Natural killer cell (primary cell): ENCODE results near the gene ZDHHC14. TPM values are rescaled to one million over a fixed set of nuclear protein-coding genes. Genes with fewer than 3 reads are reported as not detected.

Source experiments
- ATAC-seq, 3 donors: fragments of 150-1000 bp in 2 of 3; fragments of 200-7000 bp in 1 of 3; cut with Tn5 transposase; 1 replicate in 1 of 3; 2 replicates in 2 of 3; pipeline ENCODE4 v1.10.0; 2021; ENCODE audit warnings: mild to moderate bottlenecking in 2 of 3, moderate library complexity in 2 of 3
- DNase-seq, 2 donors: peaks; one replicate each; pipeline versions ENCODE4 v3.0.0 to v3.0.0-alpha.2; 2013 to 2021; ENCODE audit warnings: mixed read lengths in 1 of 2
- H3K27ac ChIP-seq: one replicate; pipeline ENCODE4 v1.5.1; 2013; ENCODE audit warnings: mild to moderate bottlenecking, low read length
- H3K27me3 ChIP-seq: one replicate; pipeline ENCODE4 v1.6.1; 2013; ENCODE audit warnings: low read length; ENCODE audit not compliant: control insufficient read depth, insufficient read depth
- H3K36me3 ChIP-seq: one replicate; pipeline ENCODE4 v1.6.1; 2013; ENCODE audit warnings: low read length; ENCODE audit not compliant: control insufficient read depth, insufficient read depth
- H3K4me1 ChIP-seq: one replicate; pipeline ENCODE4 v1.6.1; 2013; ENCODE audit warnings: low read length; ENCODE audit not compliant: control insufficient read depth, insufficient read depth
- H3K4me3 ChIP-seq: one replicate; pipeline ENCODE4 v1.5.1; 2013; ENCODE audit warnings: low read length
- H3K9me3 ChIP-seq: one replicate; pipeline ENCODE4 v1.6.1; 2013; ENCODE audit warnings: low read length; ENCODE audit not compliant: control insufficient read depth, insufficient read depth
- H3K27ac Mint-ChIP-seq, 2 donors: one replicate each; pipeline ENCODE4 v1.8.0; 2022; ENCODE audit warnings: mild to moderate bottlenecking in 2 of 2, mixed read lengths in 2 of 2, moderate library complexity in 1 of 2
- H3K27me3 Mint-ChIP-seq, 2 donors: one replicate each; pipeline ENCODE4 v1.8.0; 2022; ENCODE audit warnings: low read depth in 2 of 2, mixed read lengths in 2 of 2
- H3K36me3 Mint-ChIP-seq: one replicate; pipeline ENCODE4 v1.8.0; 2022; ENCODE audit warnings: mixed read lengths
- H3K4me1 Mint-ChIP-seq, 2 donors: one replicate each; pipeline ENCODE4 v1.8.0; 2022; ENCODE audit warnings: mixed read lengths in 2 of 2
- H3K4me3 Mint-ChIP-seq: one replicate; pipeline ENCODE4 v1.8.0; 2022; ENCODE audit warnings: mild to moderate bottlenecking, moderate library complexity, mixed read lengths
- H3K9me3 Mint-ChIP-seq, 2 donors: one replicate each; pipeline ENCODE4 v1.8.0; 2022; ENCODE audit warnings: mixed read lengths in 2 of 2
- WGBS: methylation state at CpG from one replicate; pipeline ENCODE4 v1.1.7; 2013; ENCODE audit warnings: missing lambda C conversion rate; ENCODE audit not compliant: insufficient coverage; 5-methylcytosine and 5-hydroxymethylcytosine counted together
- intact Hi-C: fragments of 100-400 bp; cut with micrococcal nuclease; formaldehyde crosslinking; loops from one replicate; pipeline ENCODE4 v1.14.2; 2022
- total RNA-seq, 4 donors: library from RNA; stranded (reverse); fragments of 120-200 nt in 1 of 4; gene quantifications; one replicate each; pipeline versions ENCODE4 v1.2.3 to v1.2.4, GENCODE V29; 2013 to 2022
- TF ChIP-seq, protein P1 (sequence below): fragments of 200-600 bp; IDR thresholded peaks from one replicate; pipeline ENCODE4 v1.8.0; 2022; ENCODE audit warnings: antibody characterized with exemption

The ZDHHC14 gene
- total RNA-seq, 3 donors from 2014 or later (not counting 1 experiment from before 2014, with no cell fraction given): 6.7 to 11.3 (median 10.6) TPM

DNA sequence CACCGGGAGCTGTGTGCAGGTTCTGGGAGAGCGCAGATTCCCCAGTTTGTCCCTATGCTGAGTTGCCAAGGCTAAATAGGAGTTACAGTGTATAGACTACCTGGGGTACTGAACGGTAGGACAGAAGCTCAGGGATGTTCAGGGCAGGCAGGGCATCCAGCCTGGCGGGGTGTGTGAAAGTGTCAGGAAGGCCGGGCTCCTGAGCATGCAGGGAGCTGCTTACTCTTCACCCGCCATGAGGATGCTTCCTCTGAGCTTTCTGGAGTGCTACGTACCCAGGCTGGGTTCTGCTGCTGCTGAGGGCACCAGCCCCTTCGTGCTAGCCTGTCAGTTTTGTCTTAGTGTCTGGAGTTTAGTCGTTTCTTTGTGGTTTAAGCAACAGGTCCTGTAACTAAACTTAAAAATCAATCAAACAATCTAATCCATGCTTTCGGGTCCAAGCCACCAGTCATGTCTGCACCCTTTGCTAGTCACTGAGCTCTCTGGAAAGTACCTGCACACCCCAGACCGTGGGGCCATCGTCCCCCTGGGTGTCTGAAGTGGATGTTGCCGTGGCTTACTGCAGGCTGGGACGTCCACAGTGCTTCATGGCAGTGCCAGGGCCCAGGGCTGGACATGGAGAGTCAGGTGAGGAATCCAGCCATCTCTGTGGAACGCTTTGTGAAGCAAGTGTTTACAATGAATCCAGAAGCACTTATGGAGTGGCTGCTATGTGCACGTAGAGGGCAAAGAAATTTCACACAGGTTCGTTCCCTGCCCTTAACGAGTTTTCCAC lies 221.7 kb downstream of the ZDHHC14 start:
- TF ChIP-seq, protein P1, sequence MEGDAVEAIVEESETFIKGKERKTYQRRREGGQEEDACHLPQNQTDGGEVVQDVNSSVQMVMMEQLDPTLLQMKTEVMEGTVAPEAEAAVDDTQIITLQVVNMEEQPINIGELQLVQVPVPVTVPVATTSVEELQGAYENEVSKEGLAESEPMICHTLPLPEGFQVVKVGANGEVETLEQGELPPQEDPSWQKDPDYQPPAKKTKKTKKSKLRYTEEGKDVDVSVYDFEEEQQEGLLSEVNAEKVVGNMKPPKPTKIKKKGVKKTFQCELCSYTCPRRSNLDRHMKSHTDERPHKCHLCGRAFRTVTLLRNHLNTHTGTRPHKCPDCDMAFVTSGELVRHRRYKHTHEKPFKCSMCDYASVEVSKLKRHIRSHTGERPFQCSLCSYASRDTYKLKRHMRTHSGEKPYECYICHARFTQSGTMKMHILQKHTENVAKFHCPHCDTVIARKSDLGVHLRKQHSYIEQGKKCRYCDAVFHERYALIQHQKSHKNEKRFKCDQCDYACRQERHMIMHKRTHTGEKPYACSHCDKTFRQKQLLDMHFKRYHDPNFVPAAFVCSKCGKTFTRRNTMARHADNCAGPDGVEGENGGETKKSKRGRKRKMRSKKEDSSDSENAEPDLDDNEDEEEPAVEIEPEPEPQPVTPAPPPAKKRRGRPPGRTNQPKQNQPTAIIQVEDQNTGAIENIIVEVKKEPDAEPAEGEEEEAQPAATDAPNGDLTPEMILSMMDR: no peak
- Histone ChIP-seq H3K9me3 (no peaks in the 10 kb centered on the region), H3K36me3 (no peaks in the 10 kb centered on the region), H3K4me3 (no peak overlapping the region), H3K4me1 (peaks cover 4% of the 10 kb centered on the region), H3K27ac (no peak overlapping the region), H3K27me3 (no peaks in the 10 kb centered on the region)
- no peak overlapping the region for H3K4me3 Mint-ChIP-seq
- H3K4me1 Mint-ChIP-seq: peaks cover 8 to 10% of the 10 kb centered on the region in 2 donors
- no peaks in the 10 kb centered on the region for H3K27me3 Mint-ChIP-seq
- no peaks in the 10 kb centered on the region for H3K9me3 Mint-ChIP-seq
- H3K36me3 Mint-ChIP-seq: no peaks in the 10 kb centered on the region
- no peak overlapping the region for H3K27ac Mint-ChIP-seq
- ATAC-seq (no peak), DNase-seq (no peak)
- intact Hi-C loops: no loop called here
- WGBS: 96% methylated on average over 17 of the region's 18 CpGs

DNA sequence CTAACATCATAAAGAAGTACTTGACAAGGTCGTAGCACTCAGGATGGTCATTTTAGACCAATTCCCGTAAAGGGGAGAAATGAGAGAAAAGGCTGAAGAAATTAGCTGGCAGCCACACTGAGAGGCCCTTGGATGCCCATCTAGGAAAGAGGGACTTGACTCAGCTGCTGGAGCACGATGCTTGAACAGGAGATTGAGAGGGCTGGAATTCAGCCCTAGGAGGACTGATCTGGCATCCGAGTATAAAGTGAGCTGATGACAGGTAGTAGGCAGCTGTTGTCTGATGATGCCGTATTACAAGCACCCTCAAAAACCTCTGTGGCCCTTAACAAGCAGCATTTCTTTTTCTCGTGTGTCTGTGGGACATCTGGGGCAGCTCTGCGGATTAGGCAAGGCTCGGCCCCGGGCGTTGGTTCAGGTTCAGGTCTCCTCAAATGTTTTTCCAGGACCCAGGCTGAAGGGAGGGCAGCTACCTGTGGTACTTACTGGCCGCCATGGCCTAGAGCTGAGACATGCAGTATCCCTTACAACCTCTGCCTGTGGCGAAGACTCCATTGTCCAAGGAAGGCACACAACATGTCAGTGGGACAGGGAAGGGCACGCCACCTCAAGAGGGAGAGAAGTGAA lies 222.4 kb downstream of the ZDHHC14 start:
- H3K27ac Mint-ChIP-seq: no peak overlapping the region
- Histone ChIP-seq H3K27me3 (no peaks in the 10 kb centered on the region), H3K4me1 (peaks cover 6% of the 10 kb centered on the region), H3K9me3 (no peaks in the 10 kb centered on the region), H3K4me3 (no peak overlapping the region), H3K27ac (no peak overlapping the region), H3K36me3 (no peaks in the 10 kb centered on the region)
- no peak for DNase-seq
- 94% methylated on average over 13 of the region's 13 CpGs for WGBS
- no peaks in the 10 kb centered on the region for H3K27me3 Mint-ChIP-seq
- no peak overlapping the region for H3K4me3 Mint-ChIP-seq
- intact Hi-C loops: no loop called here
- no peaks in the 10 kb centered on the region for H3K36me3 Mint-ChIP-seq
- H3K9me3 Mint-ChIP-seq: no peaks in the 10 kb centered on the region
- TF ChIP-seq, protein P1: no peak
- H3K4me1 Mint-ChIP-seq: peaks cover 9 to 10% of the 10 kb centered on the region in 2 donors
- no peak for ATAC-seq

DNA sequence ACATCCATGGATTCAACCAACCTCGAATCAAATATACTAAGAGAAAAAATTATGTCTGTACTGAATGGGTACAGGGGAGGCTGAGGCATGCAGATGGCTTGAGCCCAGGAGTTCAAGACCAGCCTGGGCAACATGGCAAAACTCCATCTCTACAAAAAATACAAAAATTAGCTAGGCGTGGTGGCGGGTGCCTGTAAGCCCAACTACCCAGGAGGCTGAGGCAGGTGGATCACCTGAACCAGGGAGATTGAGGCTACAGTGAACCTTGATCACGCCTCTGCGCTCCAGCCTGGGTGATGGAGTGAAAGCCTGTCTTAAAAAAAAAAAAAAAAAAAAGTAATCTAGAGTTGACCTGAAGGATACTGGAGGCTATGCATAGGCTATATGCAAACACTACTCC lies 223.0 kb downstream of the ZDHHC14 start:
- H3K27me3 Mint-ChIP-seq: no peaks in the 10 kb centered on the region
- no peaks in the 10 kb centered on the region for H3K36me3 ChIP-seq
- intact Hi-C loops: no loop called here
- no peak overlapping the region for H3K27ac Mint-ChIP-seq
- ATAC-seq (no peak), DNase-seq (no peak)
- peaks cover 9 to 10% of the 10 kb centered on the region in 2 donors for H3K4me1 Mint-ChIP-seq
- no peak overlapping the region for H3K4me3 ChIP-seq
- no peaks in the 10 kb centered on the region for H3K36me3 Mint-ChIP-seq
- no peak overlapping the region for H3K4me3 Mint-ChIP-seq
- H3K9me3 ChIP-seq: no peaks in the 10 kb centered on the region
- TF ChIP-seq, protein P1: no peak
- no peak overlapping the region for H3K27ac ChIP-seq
- H3K4me1 ChIP-seq: peaks cover 9% of the 10 kb centered on the region
- H3K27me3 ChIP-seq: no peaks in the 10 kb centered on the region
- no peaks in the 10 kb centered on the region for H3K9me3 Mint-ChIP-seq
- WGBS: 100% methylated on average over 4 of the region's 5 CpGs
